ENCODE data around the gene PKIG. TPM values are rescaled to one million over a fixed set of nuclear protein-coding genes. Genes with fewer than 3 reads are reported as not detected.

Gene PKIG
- total RNA-seq, 2 donors from 2014 or later: 60.9 to 81.1 TPM

DNA sequence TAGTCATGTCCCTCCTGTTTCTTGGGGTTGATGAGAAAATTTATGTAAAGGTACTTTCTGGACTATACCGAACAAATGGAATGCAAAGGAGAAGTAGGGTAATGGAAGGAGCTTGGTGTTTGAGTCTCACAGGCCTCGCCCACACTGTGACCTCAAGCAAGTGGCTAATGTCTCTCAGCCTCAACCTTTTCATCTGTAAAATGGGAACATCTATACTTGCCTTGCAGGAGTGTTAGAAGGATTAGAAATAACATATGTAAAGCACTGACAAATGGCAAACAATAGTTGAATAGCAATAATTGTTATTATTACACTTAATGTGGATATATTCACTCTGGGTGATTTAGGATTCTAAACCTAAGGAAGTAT, 8.9 kb upstream of the PKIG start:
- Histone ChIP-seq H3K9me3 (no peaks in the 10 kb centered on the region), H3K27ac (peak overlapping the region; percentile 56 to 70), H3K4me1 (replicated peaks) (no peaks in the 10 kb centered on the region), H3K27me3 (replicated peaks; ENCODE audit: insufficient read depth) (no peaks in the 10 kb centered on the region), H3K36me3 (no peaks in the 10 kb centered on the region), H3K4me3 (no peak overlapping the region)
- no peak for DNase-seq (ENCODE audit: low spot score)
- TF ChIP-seq POLR2A (IDR thresholded peaks at IDR 0.05): no peak
- no peak for TF ChIP-seq POLR2AphosphoS5 (IDR thresholded peaks at IDR 0.05)
- WGBS: 80% methylated on average over 2 of the region's 2 CpGs
- intact Hi-C loops (cut with DNase I): no loop called here

- Histone ChIP-seq H3K27me3 (replicated peaks; ENCODE audit: insufficient read depth) (no peaks in the 10 kb centered on the region), H3K4me3 (no peak overlapping the region), H3K36me3 (no peaks in the 10 kb centered on the region), H3K4me1 (replicated peaks) (no peaks in the 10 kb centered on the region), H3K27ac (peak overlapping the region in 1 of 2 donors; percentile 56), H3K9me3 (no peaks in the 10 kb centered on the region)
- WGBS: 97% methylated on average over 4 of the region's 4 CpGs
- DNase-seq (ENCODE audit: low spot score): no peak
- intact Hi-C loops (cut with DNase I): no loop called here
- TF ChIP-seq POLR2AphosphoS5 (IDR thresholded peaks at IDR 0.05) (no peak), POLR2A (IDR thresholded peaks at IDR 0.05) (no peak)
- TF ChIP-seq, protein P1, sequence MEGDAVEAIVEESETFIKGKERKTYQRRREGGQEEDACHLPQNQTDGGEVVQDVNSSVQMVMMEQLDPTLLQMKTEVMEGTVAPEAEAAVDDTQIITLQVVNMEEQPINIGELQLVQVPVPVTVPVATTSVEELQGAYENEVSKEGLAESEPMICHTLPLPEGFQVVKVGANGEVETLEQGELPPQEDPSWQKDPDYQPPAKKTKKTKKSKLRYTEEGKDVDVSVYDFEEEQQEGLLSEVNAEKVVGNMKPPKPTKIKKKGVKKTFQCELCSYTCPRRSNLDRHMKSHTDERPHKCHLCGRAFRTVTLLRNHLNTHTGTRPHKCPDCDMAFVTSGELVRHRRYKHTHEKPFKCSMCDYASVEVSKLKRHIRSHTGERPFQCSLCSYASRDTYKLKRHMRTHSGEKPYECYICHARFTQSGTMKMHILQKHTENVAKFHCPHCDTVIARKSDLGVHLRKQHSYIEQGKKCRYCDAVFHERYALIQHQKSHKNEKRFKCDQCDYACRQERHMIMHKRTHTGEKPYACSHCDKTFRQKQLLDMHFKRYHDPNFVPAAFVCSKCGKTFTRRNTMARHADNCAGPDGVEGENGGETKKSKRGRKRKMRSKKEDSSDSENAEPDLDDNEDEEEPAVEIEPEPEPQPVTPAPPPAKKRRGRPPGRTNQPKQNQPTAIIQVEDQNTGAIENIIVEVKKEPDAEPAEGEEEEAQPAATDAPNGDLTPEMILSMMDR (IDR thresholded peaks at IDR 0.05): no peak
Observed at GRCh38 chr20:44574372-44574771, 8.0 kb upstream of the PKIG start.

- TF ChIP-seq POLR2AphosphoS5 (IDR thresholded peaks at IDR 0.05) (no peak), POLR2A (IDR thresholded peaks at IDR 0.05) (no peak)
- TF ChIP-seq, protein P1 (IDR thresholded peaks at IDR 0.05): no peak
- intact Hi-C loops (cut with DNase I): no loop called here
- Histone ChIP-seq H3K4me3 (no peak overlapping the region), H3K4me1 (replicated peaks) (no peaks in the 10 kb centered on the region), H3K27ac (no peak overlapping the region), H3K27me3 (replicated peaks; ENCODE audit: insufficient read depth) (no peaks in the 10 kb centered on the region), H3K36me3 (no peaks in the 10 kb centered on the region), H3K9me3 (no peaks in the 10 kb centered on the region)
- DNase-seq (ENCODE audit: low spot score): no peak
- WGBS: 73% methylated on average over 3 of the region's 3 CpGs
Observed at GRCh38 chr20:44576297-44576696, 6.1 kb upstream of the PKIG start.

DNA sequence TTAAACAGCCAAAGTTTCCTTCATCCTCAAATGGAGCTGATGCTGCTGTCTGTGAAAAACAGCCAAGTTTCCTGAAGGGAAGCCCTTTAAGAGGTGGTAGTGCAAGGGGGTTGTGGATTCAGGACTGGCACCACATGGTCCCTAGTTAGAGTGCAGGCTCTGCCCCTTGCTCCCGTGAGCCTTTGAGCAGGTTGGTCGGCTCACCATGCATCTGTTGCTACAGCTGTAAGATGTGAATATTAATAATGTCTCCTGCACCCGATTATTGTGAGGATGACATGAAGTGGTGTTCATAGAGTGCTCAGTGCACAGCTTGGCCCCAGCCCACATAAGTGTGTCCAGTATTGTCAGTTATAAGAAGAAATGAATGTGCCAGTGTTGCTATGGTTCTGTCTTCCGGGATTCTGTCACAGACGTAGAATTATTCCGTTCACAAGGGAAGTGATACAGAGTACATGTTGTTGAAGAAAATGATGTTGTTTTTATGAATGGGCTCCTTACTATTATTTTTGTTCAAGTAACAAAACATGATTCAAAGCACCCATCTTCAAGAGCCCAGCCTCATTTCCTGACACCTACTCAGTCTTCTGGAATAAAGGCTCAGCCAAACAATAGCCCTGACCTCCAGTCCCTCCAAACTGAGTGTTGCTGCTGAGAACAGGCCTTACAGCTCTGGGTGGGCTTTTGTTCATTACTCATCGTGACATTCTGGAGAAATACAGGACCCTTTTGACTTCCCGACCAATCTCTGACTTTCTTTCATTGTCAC, 2.9 kb upstream of the PKIG start:
- no peak for DNase-seq (ENCODE audit: low spot score)
- H3K27ac ChIP-seq: no peak overlapping the region
- no peaks in the 10 kb centered on the region for H3K36me3 ChIP-seq
- no peaks in the 10 kb centered on the region for H3K4me1 ChIP-seq (replicated peaks)
- H3K27me3 ChIP-seq (replicated peaks; ENCODE audit: insufficient read depth): no peaks in the 10 kb centered on the region
- no peak overlapping the region for H3K4me3 ChIP-seq
- TF ChIP-seq POLR2AphosphoS5 (IDR thresholded peaks at IDR 0.05): no peak
- TF ChIP-seq, protein P1 (IDR thresholded peaks at IDR 0.05): no peak
- TF ChIP-seq POLR2A (IDR thresholded peaks at IDR 0.05): no peak
- intact Hi-C loops (cut with DNase I): no loop called here
- no peaks in the 10 kb centered on the region for H3K9me3 ChIP-seq
- 78% methylated on average over 8 of the region's 8 CpGs for WGBS

DNA sequence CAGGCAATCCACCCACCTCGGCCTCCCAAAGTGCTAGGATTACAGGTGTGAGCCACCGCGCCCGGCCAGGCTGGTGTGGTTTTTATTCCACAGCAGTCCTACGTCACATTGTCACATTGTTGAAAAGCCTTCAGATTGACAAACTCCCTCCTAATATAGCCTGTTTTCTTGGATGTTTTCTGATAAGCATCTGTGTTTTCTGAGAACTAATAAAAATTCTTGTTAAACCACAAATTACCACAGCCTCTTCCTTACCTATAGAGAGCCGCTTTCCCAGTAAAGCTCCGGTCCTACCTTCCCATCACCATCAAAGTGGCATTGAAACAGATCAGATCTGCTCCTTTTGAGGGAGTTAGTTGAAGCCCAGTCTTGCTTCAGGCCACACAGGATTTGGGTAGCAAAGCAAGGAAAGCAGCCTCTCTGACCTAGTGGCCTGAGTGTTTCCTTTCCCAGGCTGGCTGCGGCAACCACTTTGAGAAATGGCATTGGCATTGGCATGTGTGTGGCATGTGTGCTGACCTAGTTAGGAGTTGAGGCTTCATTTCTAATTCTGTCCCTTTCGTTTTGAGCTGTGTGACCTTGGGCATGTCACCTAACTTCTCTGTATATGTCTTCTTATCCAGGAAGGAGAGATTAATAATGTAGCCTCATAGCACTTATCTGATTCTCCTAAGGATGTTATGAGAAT, 1.7 kb upstream of the PKIG start:
- intact Hi-C loops (cut with DNase I): no loop called here
- Histone ChIP-seq H3K27ac (peak overlapping the region; percentile 2 to 74), H3K36me3 (no peaks in the 10 kb centered on the region), H3K4me1 (replicated peaks) (no peaks in the 10 kb centered on the region), H3K27me3 (replicated peaks; ENCODE audit: insufficient read depth) (no peaks in the 10 kb centered on the region), H3K9me3 (no peaks in the 10 kb centered on the region), H3K4me3 (no peak overlapping the region)
- DNase-seq (ENCODE audit: low spot score): no peak
- 60% methylated on average over 9 of the region's 9 CpGs for WGBS
- TF ChIP-seq, protein P1 (IDR thresholded peaks at IDR 0.05): no peak
- TF ChIP-seq POLR2AphosphoS5 (IDR thresholded peaks at IDR 0.05) (no peak), POLR2A (IDR thresholded peaks at IDR 0.05) (no peak)
